HepG2 (cell line): ENCODE results near the gene AGBL2.

Experiments used
- CEBPG ChIP-seq: IDR thresholded peaks from 2 replicates; pipeline ENCODE4 v1.6.1; 2016
- EP300 ChIP-seq, 3 experiments: sonication (generic) in 1 of 3; formaldehyde crosslinking in 1 of 3; IDR thresholded peaks; 2 replicates each; pipeline versions ENCODE4 v1.5.1 to v1.6.1; 2011 to 2020; ENCODE audit warnings: low read depth in 2 of 3, low read length in 2 of 3, borderline replicate concordance in 1 of 3, improper control_type of control experiment in 1 of 3, mild to moderate bottlenecking in 1 of 3, missing genetic modification reagents in 1 of 3, moderate library complexity in 1 of 3
- MAX ChIP-seq: IDR thresholded peaks from 2 replicates; pipeline ENCODE4 v1.6.1; 2012; ENCODE audit warnings: inconsistent platforms
- NCOR1 ChIP-seq: fragments of 200-600 bp; sonication (generic); IDR thresholded peaks from 2 replicates; pipeline ENCODE4 v1.7.0; 2017; ENCODE audit warnings: antibody characterized with exemption, low read length, borderline replicate concordance
- REXO4 ChIP-seq: sonication (generic); formaldehyde crosslinking; IDR thresholded peaks from 2 replicates; pipeline ENCODE4 v1.8.0; 2022; ENCODE audit warnings: missing genetic modification reagents, mild to moderate bottlenecking, borderline replicate concordance
- SNAI1 ChIP-seq: sonication (generic); formaldehyde crosslinking; IDR thresholded peaks from 2 replicates; pipeline ENCODE4 v1.5.0; 2020; ENCODE audit warnings: mild to moderate bottlenecking, missing genetic modification reagents, borderline replicate concordance
- ZNF10 ChIP-seq: sonication (generic); formaldehyde crosslinking; IDR thresholded peaks from 2 replicates; pipeline ENCODE4 v1.4.0; 2020; ENCODE audit warnings: mild to moderate bottlenecking, low read depth, missing genetic modification reagents, borderline replicate concordance
- ZNF292 ChIP-seq: sonication (generic); formaldehyde crosslinking; IDR thresholded peaks from 2 replicates; pipeline ENCODE4 v1.8.1; 2022; ENCODE audit warnings: mild to moderate bottlenecking, low read depth, missing genetic modification reagents, borderline replicate concordance

GRCh38 chr11:47615249-47615648 lies 99.9 kb downstream of the AGBL2 start:
- TF ChIP-seq ZNF10 (CRISPR knock-in tag) (no peak), NCOR1 (no peak), CEBPG (CRISPR knock-in tag) (no peak), REXO4 (no peak), ZNF292 (CRISPR knock-in tag) (no peak), SNAI1 (CRISPR knock-in tag) (no peak), MAX (no peak), EP300 (IDR thresholded peaks at IDR 0.05; ENCODE audit: low read depth in 2 of 2, low read length in 2 of 2) (no peak), EP300 (CRISPR knock-in tag; IDR thresholded peaks at IDR 0.05; ENCODE audit: borderline replicate concordance) (no peak)
